H1 (cell line): ENCODE results near the gene DES. TPM values are rescaled to one million over a fixed set of nuclear protein-coding genes. Genes with fewer than 3 reads are reported as not detected.

ENCODE experiments used
- CTCF ChIA-PET: fragments of 300-600 bp; sonication (Branson Sonifier 250); formaldehyde crosslinking; loops from one replicate; lab custom pipeline; 2021; ENCODE audit not compliant: partially characterized antibody; lab: Charles Lee
- POLR2A ChIA-PET: fragments of 300-600 bp; sonication (Branson Sonifier 250); formaldehyde crosslinking; loops from one replicate; lab custom pipeline; 2021; ENCODE audit warnings: inconsistent platforms; ENCODE audit not compliant: partially characterized antibody; lab: Charles Lee
- DNase-seq, 2 experiments: peaks; one replicate each; pipeline versions ENCODE4 v3.0.0 to v3.0.0-alpha.2; 2010 to 2022; ENCODE audit warnings: low spot score in 2 of 2, low read depth in 1 of 2, mixed read lengths in 1 of 2
- FAIRE-seq: peaks from 2 replicates; lab custom pipeline; 2011; peaks lifted over from hg19 to GRCh38; lab: Jason Lieb, UNC
- H2AFZ ChIP-seq: 2 replicates; pipeline ENCODE4 v1.8.1; 2012; ENCODE audit warnings: low read length, inconsistent platforms
- H2AK5ac ChIP-seq: 2 replicates; pipeline ENCODE4 v1.6.1; 2013; ENCODE audit warnings: low read depth, low read length
- H2BK120ac ChIP-seq: replicated peaks from 2 replicates; pipeline ENCODE3; 2013; ENCODE audit warnings: low read depth, low read length, inconsistent platforms
- H2BK12ac ChIP-seq: 2 replicates; pipeline ENCODE4 v1.6.1; 2013; ENCODE audit warnings: low read depth, low read length
- H2BK15ac ChIP-seq: 2 replicates; pipeline ENCODE4 v1.6.1; 2013; ENCODE audit warnings: low read length
- H2BK20ac ChIP-seq: 2 replicates; pipeline ENCODE4 v1.6.1; 2013; ENCODE audit warnings: low read length
- H2BK5ac ChIP-seq: 2 replicates; pipeline ENCODE4 v1.6.1; 2013; ENCODE audit warnings: low read depth, low read length
- H3K14ac ChIP-seq: 2 replicates; pipeline ENCODE4 v1.6.1; 2013; ENCODE audit warnings: inconsistent platforms; ENCODE audit not compliant: insufficient read length
- H3K18ac ChIP-seq: 2 replicates; pipeline ENCODE4 v1.6.1; 2013; ENCODE audit warnings: low read length; ENCODE audit errors: extremely low read depth
- H3K23ac ChIP-seq: 2 replicates; pipeline ENCODE4 v1.6.1; 2013; ENCODE audit warnings: inconsistent platforms; ENCODE audit not compliant: insufficient read length
- H3K23me2 ChIP-seq: 2 replicates; pipeline ENCODE4 v1.6.1; 2013; ENCODE audit warnings: low read depth, low read length
- H3K27ac ChIP-seq: 2 replicates; pipeline ENCODE4 v1.6.1; 2011; ENCODE audit warnings: low read depth, low read length, inconsistent platforms
- H3K27me3 ChIP-seq, 4 experiments: replicated peaks in 1 of 4; 1 replicate in 1 of 4; 2 replicates in 3 of 4; pipeline versions ENCODE4 v1.6.1 to v1.8.1; 2011 to 2013; ENCODE audit warnings: low read length in 3 of 4, mild to moderate bottlenecking in 3 of 4, inconsistent platforms in 2 of 4, mixed read lengths in 2 of 4, moderate library complexity in 1 of 4; ENCODE audit not compliant: control insufficient read depth in 3 of 4, insufficient read depth in 3 of 4; ENCODE audit errors: extremely low read depth in 1 of 4
- H3K36me3 ChIP-seq, 4 experiments: 2 replicates each; pipeline versions ENCODE4 v1.6.1 to v1.8.1; 2011 to 2013; ENCODE audit warnings: mild to moderate bottlenecking in 4 of 4, low read length in 3 of 4, moderate library complexity in 2 of 4, control low read depth in 1 of 4, inconsistent platforms in 1 of 4; ENCODE audit not compliant: insufficient read depth in 4 of 4, control insufficient read depth in 2 of 4
- H3K4ac ChIP-seq: replicated peaks from 2 replicates; pipeline ENCODE3; 2013; ENCODE audit warnings: low read length, low read depth, mixed read lengths, inconsistent platforms; ENCODE audit not compliant: insufficient read length
- H3K4me1 ChIP-seq, 4 experiments: replicated peaks in 1 of 4; 1 replicate in 1 of 4; 2 replicates in 3 of 4; pipeline versions ENCODE4 v1.6.1 to v1.8.1; 2011 to 2013; ENCODE audit warnings: low read length in 3 of 4, inconsistent platforms in 2 of 4, mixed read lengths in 1 of 4; ENCODE audit not compliant: insufficient read depth in 4 of 4, control insufficient read depth in 3 of 4
- H3K4me2 ChIP-seq, 2 experiments: 2 replicates each; pipeline versions ENCODE4 v1.6.1 to v1.8.1; 2011 to 2013; ENCODE audit warnings: low read depth in 2 of 2, low read length in 2 of 2, control low read depth in 1 of 2, inconsistent platforms in 1 of 2, mild to moderate bottlenecking in 1 of 2; ENCODE audit not compliant: insufficient read depth in 1 of 2
- H3K4me3 ChIP-seq, 4 experiments: fragments of 200-600, 300-600 bp in 1 of 4; sonication (generic), shearing (Covaris generic), sonication (Bioruptor Twin) in 1 of 4; 2 replicates each; pipeline versions ENCODE4 v1.5.1 to v1.8.1; 2011 to 2016; ENCODE audit warnings: low read length in 4 of 4, low read depth in 3 of 4, control low read depth in 2 of 4, inconsistent platforms in 2 of 4, mild to moderate bottlenecking in 2 of 4, mixed read lengths in 1 of 4, moderate library complexity in 1 of 4; ENCODE audit not compliant: insufficient read depth in 2 of 4; ENCODE audit errors: extremely low read depth in 1 of 4
- H3K56ac ChIP-seq: replicated peaks from 2 replicates; pipeline ENCODE3; 2013; ENCODE audit warnings: low read depth, mild to moderate bottlenecking, mixed read lengths, low read length, inconsistent platforms; ENCODE audit not compliant: insufficient read length
- H3K79me1 ChIP-seq: 2 replicates; pipeline ENCODE4 v1.6.1; 2013; ENCODE audit warnings: low read depth, low read length, control low read depth
- H3K79me2 ChIP-seq, 2 experiments: 2 replicates each; pipeline versions ENCODE4 v1.6.1 to v1.8.1; 2012 to 2013; ENCODE audit warnings: low read length in 2 of 2, mild to moderate bottlenecking in 2 of 2, inconsistent platforms in 1 of 2; ENCODE audit not compliant: insufficient read depth in 2 of 2, control insufficient read depth in 1 of 2
- H3K9ac ChIP-seq, 4 experiments: replicated peaks in 1 of 4; 1 replicate in 1 of 4; 2 replicates in 3 of 4; pipeline versions ENCODE4 v1.6.1 to v1.8.1; 2011 to 2013; ENCODE audit warnings: low read depth in 3 of 4, low read length in 3 of 4, control low read depth in 2 of 4, mild to moderate bottlenecking in 2 of 4, moderate library complexity in 2 of 4, inconsistent platforms in 1 of 4; ENCODE audit errors: extremely low read depth in 1 of 4
- H3K9me3 ChIP-seq, 2 experiments: 2 replicates each; pipeline versions ENCODE4 v1.6.1 to v1.8.1; 2012 to 2013; ENCODE audit warnings: mild to moderate bottlenecking in 2 of 2, moderate library complexity in 2 of 2, control low read depth in 1 of 2, inconsistent platforms in 1 of 2, low read depth in 1 of 2, low read length in 1 of 2, mixed read lengths in 1 of 2; ENCODE audit not compliant: insufficient read depth in 2 of 2
- H4K20me1 ChIP-seq, 2 experiments: replicated peaks in 1 of 2; 2 replicates each; pipeline versions ENCODE3 to v1.8.1; 2011 to 2013; ENCODE audit warnings: inconsistent platforms in 2 of 2, low read length in 2 of 2, mild to moderate bottlenecking in 1 of 2; ENCODE audit not compliant: insufficient read depth in 2 of 2, control insufficient read depth in 1 of 2
- H4K5ac ChIP-seq: 2 replicates; pipeline ENCODE4 v1.6.1; 2013; ENCODE audit warnings: low read length, low read depth, mixed read lengths, inconsistent platforms; ENCODE audit not compliant: insufficient read length
- H4K8ac ChIP-seq: 2 replicates; pipeline ENCODE4 v1.8.0; 2013; ENCODE audit warnings: mild to moderate bottlenecking, moderate library complexity, low read length, inconsistent platforms; ENCODE audit not compliant: insufficient read depth; ENCODE audit errors: extremely low read depth
- H4K91ac ChIP-seq: replicated peaks from 2 replicates; pipeline ENCODE3; 2013; ENCODE audit warnings: low read length, mixed read lengths, inconsistent platforms; ENCODE audit not compliant: insufficient read length
- KDM1A ChIP-seq: fragments of 200-600, 300-600 bp; sonication (generic); IDR thresholded peaks from 2 replicates; pipeline ENCODE4 v1.7.1; 2016; ENCODE audit warnings: mild to moderate bottlenecking, low read length, borderline replicate concordance
- KDM5A ChIP-seq: fragments of 200-600 bp; IDR thresholded peaks from 2 replicates; pipeline ENCODE4 v1.7.1; 2012; ENCODE audit warnings: mild to moderate bottlenecking, low read length, inconsistent platforms, mixed read lengths
- WGBS, 2 experiments: shearing (Covaris generic) in 1 of 2; methylation state at CpG; one replicate each; pipeline versions ENCODE4 v1.1.6 to v1.1.7; 2013 to 2015; ENCODE audit warnings: low lambda C conversion rate in 2 of 2, mixed read lengths in 2 of 2, inconsistent platforms in 1 of 2, low coverage in 1 of 2, missing lambda C conversion rate in 1 of 2; ENCODE audit not compliant: insufficient replicate concordance in 2 of 2, insufficient coverage in 1 of 2, insufficient read length in 1 of 2; ENCODE audit errors: extremely low coverage in 1 of 2, missing lambda C conversion rate in 1 of 2; 5-methylcytosine and 5-hydroxymethylcytosine counted together
- polyA plus RNA-seq, 7 experiments: library from polyadenylated mRNA; depleted of rRNA in 3 of 7; stranded (reverse) in 5 of 7; unstranded in 2 of 7; fragments of >200 nt in 5 of 7; fragments of 200-250 nt in 2 of 7; gene quantifications; 1 replicate in 5 of 7; 2 replicates in 1 of 7; 4 replicates in 1 of 7; pipeline versions ENCODE4 v1.2.1 to v1.2.3, GENCODE V29; 2011 to 2013; ENCODE audit warnings: missing spikeins in 2 of 7, mixed read lengths in 2 of 7
- total RNA-seq: library from RNA; stranded (reverse); fragmentation: NEBNext Ultra II Directional; extraction: Animal tissue kit (Norgen Biotek cat#: 25700); gene quantifications from 2 replicates; pipeline ENCODE4 v1.2.1, GENCODE V29; 2021

DES gene
- total and polyA plus RNA-seq, 2 of the 8 experiments (the other 6 are each of a cell fraction or from before 2014, with no cell fraction given), result 1.8 to 4.3 TPM

DNA sequence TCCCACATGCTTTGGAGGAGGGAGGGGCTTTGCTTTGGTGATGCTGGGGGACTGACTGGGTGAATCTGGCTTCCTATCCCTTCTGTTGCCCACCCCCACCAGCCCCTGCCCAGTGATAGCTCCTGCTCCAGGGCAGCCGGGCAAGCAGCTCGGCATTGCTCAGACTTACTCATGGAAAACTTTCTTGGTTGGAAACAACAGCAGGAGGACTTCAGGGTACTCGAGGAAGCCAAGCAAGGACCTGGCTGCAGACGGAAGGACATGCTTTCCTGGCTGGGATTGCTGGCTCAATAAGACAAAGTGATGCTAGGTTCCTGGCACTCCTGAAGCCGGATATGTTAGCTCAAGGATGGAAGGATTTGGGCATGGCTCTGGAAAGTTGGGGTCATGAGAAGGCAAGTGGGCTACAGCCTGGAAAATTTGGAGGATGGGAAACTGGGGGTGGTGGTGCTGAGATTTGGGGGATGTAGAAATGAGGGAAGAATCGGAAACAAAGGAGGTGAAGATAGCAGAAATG is 19.6 kb downstream of the DES start:
- Histone ChIP-seq H4K5ac (no peak overlapping the region), H3K4me1 (peaks cover 0 to 19% (median 11%) of the 10 kb centered on the region in 4 experiments; a peak in 6 of 7 replicates), H4K20me1 (peaks cover 0 to 2% of the 10 kb centered on the region in 2 experiments), H3K27ac (no peak overlapping the region), H3K23ac (no peak overlapping the region), H3K27me3 (peaks cover 0 to 28% (median 18%) of the 10 kb centered on the region in 4 experiments; a peak in 6 of 7 replicates), H4K91ac (no peak overlapping the region), H3K14ac (no peak overlapping the region), H2AFZ (no peak overlapping the region), H3K18ac (no peak overlapping the region), H3K23me2 (peaks cover 10% of the 10 kb centered on the region; the same call in 1 of the 2 replicates), H2BK15ac (no peak overlapping the region), H2AK5ac (no peak overlapping the region), H2BK20ac (no peak overlapping the region), H3K4me2 (no peak overlapping the region), H3K79me1 (no peaks in the 10 kb centered on the region), H3K56ac (no peak overlapping the region), H2BK5ac (no peak overlapping the region), H3K4ac (no peak overlapping the region), H3K9ac (no peak overlapping the region), H2BK120ac (no peak overlapping the region), H3K9me3 (no peaks in the 10 kb centered on the region), H3K4me3 (no peak overlapping the region), H2BK12ac (no peak overlapping the region), H3K79me2 (no peaks in the 10 kb centered on the region), H4K8ac (no peak overlapping the region), H3K36me3 (no peaks in the 10 kb centered on the region)
- FAIRE-seq, result no peak
- ChIA-PET CTCF (interaction anchor here (1.2 to 113.1 kb wide), 5 partner anchors 21 to 52 kb away, joined by 4 to 7248 read pairs (median 186); partner anchors contain the start of genes ASIC4, CHPF, DES and DNPEP), POLR2A (interaction anchor here (1.2 to 5.3 kb wide), 2 partner anchors 34 to 104 kb away, joined by 5 to 30 read pairs; no protein-coding TSS in a partner anchor)
- WGBS, 2 experiments, result 81% methylated on average over 6 of the region's 6 CpGs; no CpG with 5 or more reads in 1 of the 2 experiments
- no peak for TF ChIP-seq KDM5A
- TF ChIP-seq KDM1A, result no peak
- DNase-seq, result no peak
